ENCODE results near the gene ZBTB47. TPM values are rescaled to one million over a fixed set of nuclear protein-coding genes. Genes with fewer than 3 reads are reported as not detected.

Gene ZBTB47
- polyA plus RNA-seq, 4 donors = 14.1 to 19.3 (median 17.9) TPM

GRCh38 chr3:42682301-42683070 lies 29.0 kb downstream of the ZBTB47 start:
- DNase-seq (ENCODE audit: low read depth in 4 of 4, low spot score in 2 of 4) = no peak

GRCh38 chr3:42683875-42684598 lies 30.5 kb downstream of the ZBTB47 start:
- DNase-seq (ENCODE audit: low read depth in 4 of 4, low spot score in 2 of 4) = no peak

- DNase-seq (ENCODE audit: low read depth in 4 of 4, low spot score in 2 of 4) = no peak
Measured at GRCh38 chr3:42684632-42685362, 31.3 kb downstream of the ZBTB47 start.

- no peak for DNase-seq (ENCODE audit: low read depth in 4 of 4, low spot score in 2 of 4)
Measured at GRCh38 chr3:42685363-42685881, 31.9 kb downstream of the ZBTB47 start, which contains the start of gene KLHL40. TSS of gene KLHL40 (plus strand) at chr3:42685537. CDS start at chr3:42685619, 82 bp downstream.

GRCh38 chr3:42685891-42686820 lies 32.7 kb downstream of the ZBTB47 start:
- DNase-seq (ENCODE audit: low read depth in 4 of 4, low spot score in 2 of 4) = no peak

- no peak for DNase-seq (ENCODE audit: low read depth in 4 of 4, low spot score in 2 of 4)
Measured at GRCh38 chr3:42686832-42687650, 33.5 kb downstream of the ZBTB47 start.

GRCh38 chr3:42688016-42688415 lies 34.5 kb downstream of the ZBTB47 start:
- DNase-seq (ENCODE audit: low read depth in 4 of 4, low spot score in 2 of 4) = no peak

GRCh38 chr3:42688487-42689420 lies 35.3 kb downstream of the ZBTB47 start:
- no peak for DNase-seq (ENCODE audit: low read depth in 4 of 4, low spot score in 2 of 4)

GRCh38 chr3:42689421-42690014 lies 36.0 kb downstream of the ZBTB47 start:
- DNase-seq (ENCODE audit: low read depth in 4 of 4, low spot score in 2 of 4) = no peak

GRCh38 chr3:42690191-42690590 lies 36.7 kb downstream of the ZBTB47 start:
- no peak for DNase-seq (ENCODE audit: low read depth in 4 of 4, low spot score in 2 of 4)

GRCh38 chr3:42690766-42691680 lies 37.5 kb downstream of the ZBTB47 start:
- DNase-seq (ENCODE audit: low read depth in 4 of 4, low spot score in 2 of 4) = no peak

- no peak for DNase-seq (ENCODE audit: low read depth in 4 of 4, low spot score in 2 of 4)
Measured at GRCh38 chr3:42691816-42692666, 38.5 kb downstream of the ZBTB47 start.

- no peak for DNase-seq (ENCODE audit: low read depth in 4 of 4, low spot score in 2 of 4)
Measured at GRCh38 chr3:42692667-42693529, 39.4 kb downstream of the ZBTB47 start.

- DNase-seq (ENCODE audit: low read depth in 4 of 4, low spot score in 2 of 4) = no peak
Measured at GRCh38 chr3:42693530-42693930, 40.0 kb downstream of the ZBTB47 start.

- no peak for DNase-seq (ENCODE audit: low read depth in 4 of 4, low spot score in 2 of 4)
Measured at GRCh38 chr3:42694366-42694765, 40.9 kb downstream of the ZBTB47 start.

Data from left renal cortex interstitium (tissue), 4 donors.